ENCODE measurements around the gene SLCO2A1.
A peak's percentile ranks its signal among the peaks of the same experiment; 100 is the strongest.

The SLCO2A1 gene

DNA sequence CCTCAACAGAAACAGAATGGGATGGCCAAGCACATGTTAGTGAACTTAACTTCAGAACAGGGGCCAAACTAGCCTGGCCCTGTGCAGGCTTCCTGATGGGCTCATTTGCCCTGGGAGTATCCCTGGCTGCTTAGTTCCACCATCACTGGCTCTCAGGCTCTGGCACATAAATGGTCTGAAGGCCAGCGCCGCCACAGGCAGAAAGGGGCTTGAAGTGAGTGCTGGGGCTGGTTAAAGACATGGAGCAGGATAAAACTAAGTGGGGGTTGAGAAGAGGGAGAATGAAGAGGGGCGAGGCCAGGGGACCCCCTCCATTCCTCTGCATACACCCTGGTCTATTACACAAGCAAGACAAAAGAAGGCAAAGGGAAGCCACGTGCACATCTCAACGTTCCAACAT lies 12.2 kb downstream of the SLCO2A1 start:
- H3K27ac ChIP-seq = no peak overlapping the region
- no peaks in the 10 kb centered on the region for H3K9me3 ChIP-seq (replicated peaks in 1 of 11)
- peak overlapping the region in 6 of 11 experiments; percentile 53 to 82 (median 74); a peak in 11 of 22 replicates for H3K4me2 ChIP-seq

DNA sequence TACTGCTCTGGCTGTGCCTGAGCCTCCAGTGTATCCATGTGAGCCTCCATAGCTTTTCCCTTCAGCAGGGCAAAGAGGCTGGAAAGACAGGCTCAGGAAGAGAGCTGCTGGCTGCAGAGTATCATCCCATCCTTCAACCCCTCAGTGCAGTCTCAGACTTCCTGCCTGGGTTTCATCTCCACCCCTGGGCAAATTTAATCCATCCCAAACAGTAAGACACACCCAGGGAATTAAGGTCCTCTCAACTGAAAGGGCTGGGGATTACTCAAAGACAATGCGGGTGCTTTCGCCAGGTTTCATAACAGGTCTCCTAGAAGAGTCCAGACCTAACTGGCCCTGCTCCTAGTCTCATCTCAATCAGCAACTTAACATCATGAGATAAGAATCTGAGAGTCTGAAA lies 15.5 kb downstream of the SLCO2A1 start:
- no peak for TF ChIP-seq Cebpa-rat (IDR thresholded peaks at IDR 0.05)
- Histone ChIP-seq H3K4me2 (no peak overlapping the region), H3K9ac (no peak overlapping the region), H3K27ac (no peak overlapping the region), H4K20me1 (no peaks in the 10 kb centered on the region), H3K36me3 (no peaks in the 10 kb centered on the region), H3K27me3 (no peaks in the 10 kb centered on the region), H3K9me3 (replicated peaks in 1 of 11) (no peaks in the 10 kb centered on the region), H3K4me3 (no peak overlapping the region), H3K4me1 (peaks cover 0 to 20% (median 17%) of the 10 kb centered on the region in 10 experiments; a peak in 16 of 20 replicates)

More for the DNA sequence above, 12.2 kb downstream of the SLCO2A1 start:
- TF ChIP-seq Cebpa-rat (IDR thresholded peaks at IDR 0.05) = no peak
- no peaks in the 10 kb centered on the region for H4K20me1 ChIP-seq
- H3K36me3 ChIP-seq = no peaks in the 10 kb centered on the region
- no peak overlapping the region for H3K9ac ChIP-seq
- H3K4me1 ChIP-seq = peaks cover 0 to 22% (median 17%) of the 10 kb centered on the region in 10 experiments; a peak in 16 of 20 replicates
- no peak overlapping the region for H3K4me3 ChIP-seq
- no peaks in the 10 kb centered on the region for H3K27me3 ChIP-seq

DNA sequence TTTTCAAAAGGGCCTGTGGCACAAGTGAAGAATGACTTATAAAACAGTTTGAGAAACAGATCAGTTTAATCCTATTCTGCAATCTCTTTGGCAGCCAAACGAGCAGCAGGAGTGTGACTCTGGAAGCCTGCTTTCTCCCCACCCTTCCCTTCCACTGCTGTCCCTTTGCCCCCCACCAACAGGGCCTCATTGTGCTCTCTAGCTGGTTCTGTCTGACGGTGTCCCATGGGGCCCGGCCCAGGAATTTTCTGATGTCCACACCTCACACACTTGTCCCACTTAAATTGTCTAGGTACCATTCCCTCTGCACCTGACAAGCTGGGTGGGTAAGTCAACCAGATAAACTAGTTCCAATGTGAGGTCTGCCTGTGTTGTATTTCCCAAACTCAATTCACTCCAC lies 16.4 kb downstream of the SLCO2A1 start:
- Histone ChIP-seq H3K4me1 (peaks cover 0 to 11% (median 9%) of the 10 kb centered on the region in 10 experiments; a peak in 16 of 20 replicates), H4K20me1 (no peaks in the 10 kb centered on the region), H3K9ac (no peak overlapping the region), H3K9me3 (replicated peaks in 1 of 11) (no peaks in the 10 kb centered on the region), H3K4me2 (no peak overlapping the region), H3K27ac (no peak overlapping the region), H3K36me3 (no peaks in the 10 kb centered on the region), H3K27me3 (no peaks in the 10 kb centered on the region), H3K4me3 (no peak overlapping the region)
- no peak for TF ChIP-seq Cebpa-rat (IDR thresholded peaks at IDR 0.05)

DNA sequence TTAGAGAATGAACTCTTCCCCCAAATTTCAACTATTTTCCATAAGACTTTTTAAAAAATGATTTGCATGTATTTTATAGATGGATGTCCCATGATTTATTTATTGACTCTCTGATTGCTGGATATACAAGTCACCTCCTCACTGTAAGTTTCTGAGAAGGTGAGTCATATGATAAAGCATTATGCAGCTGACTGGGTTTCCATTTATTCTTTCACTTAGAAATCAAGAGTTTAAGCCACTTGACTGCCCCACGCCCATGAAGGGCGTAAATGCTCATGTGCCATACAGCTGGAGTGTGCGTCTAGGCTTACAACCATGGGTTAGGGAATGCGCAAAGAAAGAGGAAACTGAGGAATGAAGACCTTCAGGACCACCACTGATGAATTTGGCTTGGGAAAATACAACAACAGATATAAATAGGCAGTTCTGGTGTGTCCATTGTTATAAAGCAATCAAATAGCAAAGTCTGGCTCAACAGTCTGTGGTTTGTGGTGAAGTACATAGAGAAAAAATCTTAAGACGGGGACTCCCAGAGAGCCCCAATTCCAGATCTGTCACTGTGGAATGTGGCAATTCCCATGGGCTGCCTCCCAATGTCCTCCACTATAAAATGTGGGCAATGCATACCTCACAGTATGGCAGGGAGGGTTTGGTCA lies 20.3 kb downstream of the SLCO2A1 start:
- H3K36me3 ChIP-seq = no peaks in the 10 kb centered on the region
- no peak overlapping the region for H3K4me2 ChIP-seq
- H3K9ac ChIP-seq = no peak overlapping the region
- H4K20me1 ChIP-seq = no peaks in the 10 kb centered on the region
- no peaks in the 10 kb centered on the region for H3K27me3 ChIP-seq
- no peak for TF ChIP-seq Cebpa-rat (IDR thresholded peaks at IDR 0.05)
- no peak overlapping the region for H3K27ac ChIP-seq
- peaks cover 0 to 6% (median 4%) of the 10 kb centered on the region in 11 experiments; a peak in 9 of 22 replicates for H3K9me3 ChIP-seq (replicated peaks in 1 of 11)
- H3K4me1 ChIP-seq = no peaks in the 10 kb centered on the region
- no peak overlapping the region for H3K4me3 ChIP-seq

- H4K20me1 ChIP-seq = no peaks in the 10 kb centered on the region
- no peak overlapping the region for H3K4me2 ChIP-seq
- H3K9me3 ChIP-seq (replicated peaks in 1 of 11) = peaks cover 0 to 10% (median 8%) of the 10 kb centered on the region in 11 experiments; a peak in 10 of 22 replicates
- H3K4me1 ChIP-seq = no peaks in the 10 kb centered on the region
- no peak for TF ChIP-seq Cebpa-rat (IDR thresholded peaks at IDR 0.05)
- no peak overlapping the region for H3K27ac ChIP-seq
- no peak overlapping the region for H3K4me3 ChIP-seq
- H3K36me3 ChIP-seq = no peaks in the 10 kb centered on the region
- H3K27me3 ChIP-seq = no peaks in the 10 kb centered on the region
- H3K9ac ChIP-seq = no peak overlapping the region
Observed at GRCh38 chr3:134008630-134009156, 21.0 kb downstream of the SLCO2A1 start.

DNA sequence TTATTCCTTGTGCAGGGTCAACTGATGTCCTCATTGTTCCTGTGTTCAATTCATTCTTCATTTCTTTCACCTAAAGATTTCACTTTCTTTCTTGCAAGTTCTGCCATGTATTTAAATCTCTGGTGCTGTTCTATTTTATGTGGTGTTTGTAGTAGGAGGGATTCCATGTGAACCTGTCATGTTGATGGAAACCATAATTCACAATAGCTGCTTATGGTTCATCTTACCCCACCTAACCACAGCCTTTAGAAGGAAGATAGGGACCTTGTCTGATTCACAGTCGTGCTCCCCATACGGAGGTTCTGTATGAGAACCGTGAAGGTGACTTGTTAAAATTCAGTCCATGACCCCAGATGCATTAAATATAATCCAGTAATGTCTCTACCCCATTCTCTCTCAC lies 21.9 kb downstream of the SLCO2A1 start:
- no peak overlapping the region for H3K27ac ChIP-seq

DNA sequence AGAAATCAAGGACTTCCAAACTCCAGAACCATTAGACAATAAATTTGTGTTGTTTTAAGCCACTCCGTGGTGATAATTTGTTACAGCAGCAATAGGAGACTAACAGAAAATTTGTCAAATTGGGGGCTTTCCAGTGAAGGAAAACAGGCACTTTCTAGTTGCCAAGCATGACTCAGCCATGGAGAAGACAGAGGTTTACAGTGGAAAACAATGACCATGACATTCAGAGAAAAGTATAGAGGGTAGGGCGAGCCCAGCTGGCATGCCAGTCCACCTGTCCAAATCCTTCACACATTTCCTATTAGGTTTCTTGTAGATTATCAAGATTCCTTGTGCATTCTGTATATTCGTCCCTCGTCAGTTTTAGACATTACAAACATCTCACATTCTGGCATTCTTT lies 24.9 kb downstream of the SLCO2A1 start:
- H3K9ac ChIP-seq = no peak overlapping the region
- no peak for TF ChIP-seq Cebpa-rat (IDR thresholded peaks at IDR 0.05)
- H3K27me3 ChIP-seq = no peaks in the 10 kb centered on the region
- H3K27ac ChIP-seq = no peak overlapping the region
- no peaks in the 10 kb centered on the region for H3K36me3 ChIP-seq
- peaks cover 0 to 6% (median 0%) of the 10 kb centered on the region in 10 experiments; a peak in 1 of 20 replicates for H3K4me1 ChIP-seq
- H3K9me3 ChIP-seq (replicated peaks in 1 of 11) = peaks cover 0 to 13% (median 8%) of the 10 kb centered on the region in 11 experiments; a peak in 10 of 22 replicates
- H3K4me3 ChIP-seq = no peak overlapping the region
- H4K20me1 ChIP-seq = no peaks in the 10 kb centered on the region
- H3K4me2 ChIP-seq = no peak overlapping the region

More for the DNA sequence above, 21.9 kb downstream of the SLCO2A1 start:
- Histone ChIP-seq H3K4me2 (no peak overlapping the region), H4K20me1 (no peaks in the 10 kb centered on the region), H3K9me3 (replicated peaks in 1 of 11) (peaks cover 0 to 13% (median 8%) of the 10 kb centered on the region in 11 experiments; a peak in 10 of 22 replicates), H3K36me3 (no peaks in the 10 kb centered on the region), H3K27me3 (no peaks in the 10 kb centered on the region), H3K4me3 (no peak overlapping the region), H3K9ac (no peak overlapping the region), H3K4me1 (no peaks in the 10 kb centered on the region)
- no peak for TF ChIP-seq Cebpa-rat (IDR thresholded peaks at IDR 0.05)

GRCh38 chr3:134003066-134003465 lies 26.7 kb downstream of the SLCO2A1 start:
- Histone ChIP-seq H3K4me3 (no peak overlapping the region), H3K9ac (no peak overlapping the region), H3K4me1 (peaks cover 0 to 6% (median 0%) of the 10 kb centered on the region in 10 experiments; a peak in 1 of 20 replicates), H3K9me3 (replicated peaks in 1 of 11) (peaks cover 0 to 13% (median 8%) of the 10 kb centered on the region in 11 experiments; a peak in 10 of 22 replicates), H3K4me2 (no peak overlapping the region), H4K20me1 (no peaks in the 10 kb centered on the region), H3K27me3 (no peaks in the 10 kb centered on the region), H3K27ac (no peak overlapping the region), H3K36me3 (no peaks in the 10 kb centered on the region)
- no peak for TF ChIP-seq Cebpa-rat (IDR thresholded peaks at IDR 0.05)

DNA sequence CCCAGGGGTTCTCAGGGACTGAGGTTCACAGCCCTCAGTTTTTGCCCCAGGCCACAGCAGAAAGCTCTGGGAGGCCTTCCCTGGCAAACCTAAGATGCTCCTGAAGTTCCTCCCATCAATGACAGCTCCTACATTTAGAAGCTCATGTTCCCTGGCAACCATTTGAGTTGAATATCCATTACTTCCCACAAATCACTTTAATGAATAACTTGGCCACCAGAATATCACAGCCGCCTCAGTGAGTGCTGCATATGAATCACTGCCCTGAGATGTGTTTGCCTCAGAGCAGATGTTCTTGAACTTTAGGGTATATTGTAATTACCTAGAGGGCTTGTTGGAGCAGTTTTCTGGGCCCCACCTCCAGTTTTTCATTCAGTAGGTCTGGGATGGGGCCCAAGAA lies 27.4 kb downstream of the SLCO2A1 start:
- no peak overlapping the region for H3K9ac ChIP-seq
- H3K4me2 ChIP-seq = no peak overlapping the region
- H3K4me3 ChIP-seq = no peak overlapping the region
- H3K9me3 ChIP-seq (replicated peaks in 1 of 11) = peaks cover 0 to 13% (median 8%) of the 10 kb centered on the region in 11 experiments; a peak in 10 of 22 replicates
- peaks cover 0 to 6% (median 0%) of the 10 kb centered on the region in 10 experiments; a peak in 1 of 20 replicates for H3K4me1 ChIP-seq
- no peaks in the 10 kb centered on the region for H3K27me3 ChIP-seq
- TF ChIP-seq Cebpa-rat (IDR thresholded peaks at IDR 0.05) = no peak
- H3K27ac ChIP-seq = no peak overlapping the region
- no peaks in the 10 kb centered on the region for H4K20me1 ChIP-seq
- H3K36me3 ChIP-seq = no peaks in the 10 kb centered on the region
